GM12892 (cell line): ENCODE measurements around the gene PPP1R15B.

Experiments used
- POLR2A ChIP-seq: IDR thresholded peaks from 2 replicates; pipeline ENCODE4 v1.6.1; 2011; ENCODE audit warnings: low read depth, low read length, control low read depth
- POLR2AphosphoS5 ChIP-seq: IDR thresholded peaks from 2 replicates; pipeline ENCODE4 v1.6.1; 2011; ENCODE audit warnings: low read depth, low read length, control low read depth

DNA sequence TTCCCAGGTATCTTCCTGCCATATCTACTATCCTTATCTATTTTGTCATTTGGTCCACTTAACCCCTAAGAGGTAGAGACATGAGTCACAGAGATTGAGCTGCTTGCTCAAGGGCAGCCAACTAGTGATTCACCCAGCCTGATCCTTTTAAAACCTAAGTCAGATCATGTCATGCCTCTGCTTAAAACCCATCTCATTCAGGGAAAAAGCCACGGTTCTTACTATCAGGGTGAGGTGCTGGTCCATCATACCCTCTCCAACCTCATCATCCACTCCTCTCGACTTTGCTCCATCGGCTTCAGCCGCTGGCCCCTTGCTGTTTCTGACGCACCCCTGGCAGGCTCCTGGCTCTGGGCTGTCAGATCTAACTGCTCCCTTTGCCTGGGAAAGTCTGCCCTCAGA, 14.4 kb upstream of the PPP1R15B start:
- TF ChIP-seq POLR2AphosphoS5 (no peak), POLR2A (no peak)
